ENCODE results near the gene ADGRA3. TPM values are rescaled to one million over a fixed set of nuclear protein-coding genes. Genes with fewer than 3 reads are reported as not detected.

ADGRA3 gene
- total and polyA plus RNA-seq, 2 of the 13 experiments (the other 11 are each of a cell fraction or from before 2014, with no cell fraction given) = 32.2 to 40.8 TPM

DNA sequence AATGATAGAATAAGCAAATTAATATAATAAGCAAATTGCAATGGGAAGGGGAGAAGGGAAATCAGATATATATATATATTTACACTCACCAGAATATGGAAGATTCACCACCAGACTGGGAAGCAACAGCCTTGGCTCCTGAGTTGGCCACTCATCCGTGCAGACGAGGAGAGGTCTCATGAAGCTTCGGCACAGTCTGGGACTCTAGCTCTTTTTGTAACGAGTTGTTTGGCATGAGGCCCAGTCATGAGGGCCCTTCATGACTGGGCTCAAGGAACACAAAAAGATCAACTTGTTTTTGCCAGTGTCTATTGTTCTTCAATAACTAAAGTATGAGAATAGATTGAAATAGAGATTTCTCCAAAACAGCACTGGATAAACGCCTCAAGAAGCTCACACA lies 176.4 kb downstream of the ADGRA3 start (continued):
- TF ChIP-seq, protein P1, sequence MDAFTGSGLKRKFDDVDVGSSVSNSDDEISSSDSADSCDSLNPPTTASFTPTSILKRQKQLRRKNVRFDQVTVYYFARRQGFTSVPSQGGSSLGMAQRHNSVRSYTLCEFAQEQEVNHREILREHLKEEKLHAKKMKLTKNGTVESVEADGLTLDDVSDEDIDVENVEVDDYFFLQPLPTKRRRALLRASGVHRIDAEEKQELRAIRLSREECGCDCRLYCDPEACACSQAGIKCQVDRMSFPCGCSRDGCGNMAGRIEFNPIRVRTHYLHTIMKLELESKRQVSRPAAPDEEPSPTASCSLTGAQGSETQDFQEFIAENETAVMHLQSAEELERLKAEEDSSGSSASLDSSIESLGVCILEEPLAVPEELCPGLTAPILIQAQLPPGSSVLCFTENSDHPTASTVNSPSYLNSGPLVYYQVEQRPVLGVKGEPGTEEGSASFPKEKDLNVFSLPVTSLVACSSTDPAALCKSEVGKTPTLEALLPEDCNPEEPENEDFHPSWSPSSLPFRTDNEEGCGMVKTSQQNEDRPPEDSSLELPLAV (CRISPR knock-in tag; conservative IDR thresholded peaks at IDR 0.05; ENCODE audit: low read depth) = no peak
- TF ChIP-seq, protein P2, sequence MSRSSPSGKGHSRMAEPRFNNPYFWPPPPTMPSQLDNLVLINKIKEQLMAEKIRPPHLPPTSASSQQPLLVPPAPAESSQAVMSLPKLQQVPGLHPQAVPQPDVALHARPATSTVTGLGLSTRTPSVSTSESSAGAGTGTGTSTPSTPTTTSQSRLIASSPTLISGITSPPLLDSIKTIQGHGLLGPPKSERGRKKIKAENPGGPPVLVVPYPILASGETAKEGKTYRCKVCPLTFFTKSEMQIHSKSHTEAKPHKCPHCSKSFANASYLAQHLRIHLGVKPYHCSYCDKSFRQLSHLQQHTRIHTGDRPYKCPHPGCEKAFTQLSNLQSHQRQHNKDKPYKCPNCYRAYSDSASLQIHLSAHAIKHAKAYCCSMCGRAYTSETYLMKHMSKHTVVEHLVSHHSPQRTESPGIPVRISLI (CRISPR knock-in tag; IDR thresholded peaks at IDR 0.05; ENCODE audit: borderline replicate concordance) = no peak
- no peak for TF ChIP-seq ZNF546 (CRISPR knock-in tag; conservative IDR thresholded peaks at IDR 0.05)
- no peak for TF ChIP-seq MEIS1 (CRISPR knock-in tag; IDR thresholded peaks at IDR 0.05; ENCODE audit: borderline replicate concordance)
- TF ChIP-seq, protein P3, sequence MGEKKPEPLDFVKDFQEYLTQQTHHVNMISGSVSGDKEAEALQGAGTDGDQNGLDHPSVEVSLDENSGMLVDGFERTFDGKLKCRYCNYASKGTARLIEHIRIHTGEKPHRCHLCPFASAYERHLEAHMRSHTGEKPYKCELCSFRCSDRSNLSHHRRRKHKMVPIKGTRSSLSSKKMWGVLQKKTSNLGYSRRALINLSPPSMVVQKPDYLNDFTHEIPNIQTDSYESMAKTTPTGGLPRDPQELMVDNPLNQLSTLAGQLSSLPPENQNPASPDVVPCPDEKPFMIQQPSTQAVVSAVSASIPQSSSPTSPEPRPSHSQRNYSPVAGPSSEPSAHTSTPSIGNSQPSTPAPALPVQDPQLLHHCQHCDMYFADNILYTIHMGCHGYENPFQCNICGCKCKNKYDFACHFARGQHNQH (CRISPR knock-in tag; IDR thresholded peaks at IDR 0.05) = no peak
- TF ChIP-seq CAMTA2 (CRISPR knock-in tag; IDR thresholded peaks at IDR 0.05; ENCODE audit: borderline replicate concordance) = no peak
- no peak for TF ChIP-seq ZNF605 (CRISPR knock-in tag; IDR thresholded peaks at IDR 0.05)

DNA sequence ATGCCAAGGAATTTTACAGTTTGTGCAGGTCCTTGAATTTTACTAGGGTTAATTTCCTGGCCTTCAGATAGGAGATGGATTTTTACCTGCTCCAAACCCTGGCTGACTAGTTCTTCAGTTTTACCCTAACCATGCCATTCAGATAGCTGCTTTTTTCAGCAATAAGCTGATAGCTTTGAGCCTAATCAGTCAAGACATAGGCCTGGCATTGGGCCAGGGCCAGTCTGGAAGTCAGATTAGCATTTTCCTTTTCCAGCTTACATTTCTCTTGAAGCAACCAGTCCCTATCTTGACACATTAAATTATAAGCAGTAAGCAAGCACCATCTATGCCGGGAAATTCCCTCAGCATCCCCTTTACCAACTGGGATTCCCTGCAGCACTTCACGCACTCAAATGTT lies 177.1 kb downstream of the ADGRA3 start:
- 97% methylated on average over 2 of the region's 2 CpGs for WGBS (ENCODE audit: low lambda C conversion rate)
- no peaks in the 10 kb centered on the region for H3K4me1 ChIP-seq (ENCODE audit: insufficient read depth, low read length)
- FAIRE-seq (no peak), ATAC-seq (no peak), DNase-seq (ENCODE audit: low spot score) (no peak)
- POLR2A ChIA-PET = no interaction called here
- H4K20me1 ChIP-seq (ENCODE audit: insufficient read depth, low read length) = no peaks in the 10 kb centered on the region
- H3K4me2 ChIP-seq (ENCODE audit: low read depth, low read length) = no peak overlapping the region
- H3K9me3 ChIP-seq (ENCODE audit: low read length) = no peaks in the 10 kb centered on the region
- intact Hi-C loops (cut with micrococcal nuclease; ENCODE audit: unreplicated experiment) (loop anchor here (10.0 kb wide), 1 partner anchor 104 kb away; no protein-coding TSS in a partner anchor), in situ Hi-C loops (cut with HindIII; ENCODE audit: extremely low pct_ligation_motif_present, low pct_unique_long_range_greater_than_20kb) (no loop called here)
- H3K9ac ChIP-seq (ENCODE audit: insufficient read depth, low read depth, low read length) = no peak overlapping the region
- no peak overlapping the region for H2AFZ ChIP-seq (ENCODE audit: low read length)
- H3K27me3 ChIP-seq (ENCODE audit: control insufficient read depth in 1 of 2, insufficient read depth in 2 of 2, low read length in 2 of 2) = no peaks in the 10 kb centered on the region
- no peak overlapping the region for H3K4me3 ChIP-seq (replicated peaks in 1 of 3; ENCODE audit: insufficient read depth in 1 of 3, low read depth in 2 of 3, low read length in 3 of 3)
- H3K27ac ChIP-seq (ENCODE audit: extremely low read length, insufficient read depth, low read length) = no peak overlapping the region
- CTCF ChIA-PET (ENCODE audit: low intra/inter-chr PET ratio, low total read pairs) = no interaction called here
- BruUV-seq (replicated peaks) = no TSS peak
- no peaks in the 10 kb centered on the region for H3K36me3 ChIP-seq (replicated peaks in 1 of 2; ENCODE audit: control insufficient read depth in 1 of 2, insufficient read depth in 2 of 2, low read length in 2 of 2)
- H3K79me2 ChIP-seq (ENCODE audit: insufficient read depth, low read length) = no peaks in the 10 kb centered on the region
- TF ChIP-seq TGIF2 (CRISPR knock-in tag; IDR thresholded peaks at IDR 0.05) (no peak), ZFP37 (CRISPR knock-in tag; IDR thresholded peaks at IDR 0.05; ENCODE audit: borderline replicate concordance) (no peak), SRSF9 (IDR thresholded peaks at IDR 0.05; ENCODE audit: borderline replicate concordance, insufficient read depth, low read depth, low read length, poor library complexity, severe bottlenecking) (no peak), ZNF3 (CRISPR knock-in tag; IDR thresholded peaks at IDR 0.05) (no peak), ZSCAN22 (CRISPR knock-in tag; IDR thresholded peaks at IDR 0.05) (no peak), CREB1 (IDR thresholded peaks at IDR 0.05) (no peak), CREB1 (CRISPR knock-in tag; IDR thresholded peaks at IDR 0.05) (no peak)
- TF ChIP-seq, protein P4, sequence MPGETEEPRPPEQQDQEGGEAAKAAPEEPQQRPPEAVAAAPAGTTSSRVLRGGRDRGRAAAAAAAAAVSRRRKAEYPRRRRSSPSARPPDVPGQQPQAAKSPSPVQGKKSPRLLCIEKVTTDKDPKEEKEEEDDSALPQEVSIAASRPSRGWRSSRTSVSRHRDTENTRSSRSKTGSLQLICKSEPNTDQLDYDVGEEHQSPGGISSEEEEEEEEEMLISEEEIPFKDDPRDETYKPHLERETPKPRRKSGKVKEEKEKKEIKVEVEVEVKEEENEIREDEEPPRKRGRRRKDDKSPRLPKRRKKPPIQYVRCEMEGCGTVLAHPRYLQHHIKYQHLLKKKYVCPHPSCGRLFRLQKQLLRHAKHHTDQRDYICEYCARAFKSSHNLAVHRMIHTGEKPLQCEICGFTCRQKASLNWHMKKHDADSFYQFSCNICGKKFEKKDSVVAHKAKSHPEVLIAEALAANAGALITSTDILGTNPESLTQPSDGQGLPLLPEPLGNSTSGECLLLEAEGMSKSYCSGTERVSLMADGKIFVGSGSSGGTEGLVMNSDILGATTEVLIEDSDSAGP (CRISPR knock-in tag; IDR thresholded peaks at IDR 0.05; ENCODE audit: borderline replicate concordance) = no peak
- TF ChIP-seq, protein P5, sequence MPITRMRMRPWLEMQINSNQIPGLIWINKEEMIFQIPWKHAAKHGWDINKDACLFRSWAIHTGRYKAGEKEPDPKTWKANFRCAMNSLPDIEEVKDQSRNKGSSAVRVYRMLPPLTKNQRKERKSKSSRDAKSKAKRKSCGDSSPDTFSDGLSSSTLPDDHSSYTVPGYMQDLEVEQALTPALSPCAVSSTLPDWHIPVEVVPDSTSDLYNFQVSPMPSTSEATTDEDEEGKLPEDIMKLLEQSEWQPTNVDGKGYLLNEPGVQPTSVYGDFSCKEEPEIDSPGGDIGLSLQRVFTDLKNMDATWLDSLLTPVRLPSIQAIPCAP (CRISPR knock-in tag; IDR thresholded peaks at IDR 0.05; ENCODE audit: low read depth) = no peak
